ENCODE data around the gene IGF1R.
A peak's percentile ranks its signal among the peaks of the same experiment; 100 is the strongest.

Gene IGF1R

GRCh38 chr15:98916826-98917225 is 268.5 kb downstream of the IGF1R start:
- Mint-ChIP-seq H3K4me1 (ENCODE audit: low read depth) (peaks cover 26% of the 10 kb centered on the region), H3K36me3 (ENCODE audit: low read depth) (peaks cover 88% of the 10 kb centered on the region), H3K4me3 (no peak overlapping the region), H3K9me3 (no peaks in the 10 kb centered on the region), H3K27me3 (no peaks in the 10 kb centered on the region), H3K27ac (no peak overlapping the region)
- no peak for DNase-seq

GRCh38 chr15:98917417-98917816 is 269.1 kb downstream of the IGF1R start:
- Mint-ChIP-seq H3K9me3 (no peaks in the 10 kb centered on the region), H3K36me3 (ENCODE audit: low read depth) (peaks cover 88% of the 10 kb centered on the region), H3K27ac (no peak overlapping the region), H3K4me1 (ENCODE audit: low read depth) (peaks cover 26% of the 10 kb centered on the region), H3K27me3 (no peaks in the 10 kb centered on the region), H3K4me3 (no peak overlapping the region)
- no peak for DNase-seq

- Mint-ChIP-seq H3K4me3 (no peak overlapping the region), H3K27ac (peak overlapping the region; percentile 44), H3K9me3 (no peaks in the 10 kb centered on the region), H3K36me3 (ENCODE audit: low read depth) (peaks cover 87% of the 10 kb centered on the region), H3K4me1 (ENCODE audit: low read depth) (peaks cover 17% of the 10 kb centered on the region), H3K27me3 (no peaks in the 10 kb centered on the region)
- DNase-seq, result no peak
Measured at GRCh38 chr15:98920091-98920880, 271.9 kb downstream of the IGF1R start.

DNA sequence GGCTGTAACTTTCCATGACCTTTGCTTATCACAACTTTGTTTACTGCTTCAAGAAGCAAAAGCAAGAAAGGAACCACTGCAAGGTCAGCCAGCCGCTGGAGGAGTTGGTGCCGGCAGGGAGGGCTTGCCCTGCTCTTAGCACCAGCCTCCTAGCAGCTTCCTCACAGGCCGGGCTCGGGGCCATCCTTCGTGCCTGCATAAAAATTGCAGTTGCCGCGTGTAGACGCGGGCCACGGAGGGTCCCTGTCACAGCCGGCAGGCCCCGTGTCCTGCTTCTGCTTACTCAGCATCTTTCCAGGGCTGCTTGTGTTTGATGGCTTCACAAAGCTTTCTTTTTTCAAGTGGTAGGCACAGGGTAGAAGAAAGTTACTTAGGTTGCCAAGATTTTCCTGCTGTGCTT is 274.8 kb downstream of the IGF1R start:
- H3K4me1 Mint-ChIP-seq (ENCODE audit: low read depth), result peaks cover 16% of the 10 kb centered on the region
- H3K27me3 Mint-ChIP-seq, result no peaks in the 10 kb centered on the region
- DNase-seq, result no peak
- peaks cover 82% of the 10 kb centered on the region for H3K36me3 Mint-ChIP-seq (ENCODE audit: low read depth)
- H3K27ac Mint-ChIP-seq, result no peak overlapping the region
- no peaks in the 10 kb centered on the region for H3K9me3 Mint-ChIP-seq
- H3K4me3 Mint-ChIP-seq, result no peak overlapping the region

GRCh38 chr15:98923579-98923978 is 275.2 kb downstream of the IGF1R start:
- no peaks in the 10 kb centered on the region for H3K9me3 Mint-ChIP-seq
- H3K27me3 Mint-ChIP-seq, result no peaks in the 10 kb centered on the region
- H3K4me3 Mint-ChIP-seq, result no peak overlapping the region
- H3K4me1 Mint-ChIP-seq (ENCODE audit: low read depth), result peaks cover 16% of the 10 kb centered on the region
- H3K36me3 Mint-ChIP-seq (ENCODE audit: low read depth), result peaks cover 79% of the 10 kb centered on the region
- no peak for DNase-seq
- H3K27ac Mint-ChIP-seq, result no peak overlapping the region

DNA sequence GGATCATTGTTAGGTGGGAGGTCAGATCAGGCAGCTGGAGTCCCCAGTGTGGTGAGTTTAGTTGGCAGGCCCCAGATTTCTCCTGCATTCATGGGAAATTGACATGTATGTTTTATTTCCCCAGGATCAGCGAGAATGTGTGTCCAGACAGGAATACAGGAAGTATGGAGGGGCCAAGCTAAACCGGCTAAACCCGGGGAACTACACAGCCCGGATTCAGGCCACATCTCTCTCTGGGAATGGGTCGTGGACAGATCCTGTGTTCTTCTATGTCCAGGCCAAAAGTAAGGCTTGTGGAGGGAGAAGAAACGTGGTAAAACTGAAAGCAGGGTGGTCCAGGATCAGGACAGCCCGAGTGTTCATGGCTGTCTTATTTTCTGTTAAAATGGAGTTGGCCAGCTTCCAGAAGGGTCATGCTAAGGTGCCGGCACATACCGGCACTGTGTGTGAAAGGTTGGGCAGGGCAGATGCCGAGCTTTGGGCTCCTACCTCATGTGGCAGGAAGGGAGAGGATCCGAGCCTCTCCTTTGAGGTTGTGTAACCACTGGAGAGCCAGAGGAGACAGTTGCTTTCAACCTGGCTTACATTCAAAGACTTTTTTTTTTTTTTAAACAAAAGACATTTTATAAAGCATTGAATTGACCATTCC is 276.2 kb downstream of the IGF1R start:
- Mint-ChIP-seq H3K27ac (no peak overlapping the region), H3K4me1 (ENCODE audit: low read depth) (peaks cover 10% of the 10 kb centered on the region), H3K9me3 (no peaks in the 10 kb centered on the region), H3K27me3 (no peaks in the 10 kb centered on the region), H3K4me3 (no peak overlapping the region), H3K36me3 (ENCODE audit: low read depth) (peaks cover 80% of the 10 kb centered on the region)
- no peak for DNase-seq

- no peak overlapping the region for H3K27ac Mint-ChIP-seq
- no peaks in the 10 kb centered on the region for H3K4me1 Mint-ChIP-seq (ENCODE audit: low read depth)
- H3K27me3 Mint-ChIP-seq, result no peaks in the 10 kb centered on the region
- H3K4me3 Mint-ChIP-seq, result no peak overlapping the region
- no peak for DNase-seq
- H3K36me3 Mint-ChIP-seq (ENCODE audit: low read depth), result peaks cover 81% of the 10 kb centered on the region
- H3K9me3 Mint-ChIP-seq, result no peaks in the 10 kb centered on the region
Measured at GRCh38 chr15:98926236-98926635, 277.9 kb downstream of the IGF1R start.

DNA sequence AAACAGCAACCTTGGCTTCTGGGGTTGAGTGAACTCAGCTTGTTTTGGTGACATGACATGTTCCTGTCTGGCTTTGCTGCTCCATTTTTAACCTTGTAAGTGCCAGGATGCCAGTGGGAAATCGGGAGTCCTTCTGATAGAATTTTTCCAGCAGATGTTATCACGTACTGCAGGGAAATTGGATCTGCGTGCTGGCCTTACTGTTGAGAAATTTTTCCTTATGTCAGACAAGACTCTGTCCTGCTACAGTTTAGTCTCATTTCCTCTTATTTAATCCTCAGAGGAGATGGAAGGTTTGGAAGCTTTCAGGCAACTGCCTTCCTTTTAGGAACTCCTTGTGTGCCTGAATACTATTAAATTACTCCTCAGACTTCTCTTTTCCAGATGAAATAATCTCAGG is 278.7 kb downstream of the IGF1R start:
- H3K27ac Mint-ChIP-seq, result no peak overlapping the region
- peaks cover 81% of the 10 kb centered on the region for H3K36me3 Mint-ChIP-seq (ENCODE audit: low read depth)
- no peak overlapping the region for H3K4me3 Mint-ChIP-seq
- H3K9me3 Mint-ChIP-seq, result no peaks in the 10 kb centered on the region
- no peaks in the 10 kb centered on the region for H3K27me3 Mint-ChIP-seq
- no peaks in the 10 kb centered on the region for H3K4me1 Mint-ChIP-seq (ENCODE audit: low read depth)
- DNase-seq, result no peak

DNA sequence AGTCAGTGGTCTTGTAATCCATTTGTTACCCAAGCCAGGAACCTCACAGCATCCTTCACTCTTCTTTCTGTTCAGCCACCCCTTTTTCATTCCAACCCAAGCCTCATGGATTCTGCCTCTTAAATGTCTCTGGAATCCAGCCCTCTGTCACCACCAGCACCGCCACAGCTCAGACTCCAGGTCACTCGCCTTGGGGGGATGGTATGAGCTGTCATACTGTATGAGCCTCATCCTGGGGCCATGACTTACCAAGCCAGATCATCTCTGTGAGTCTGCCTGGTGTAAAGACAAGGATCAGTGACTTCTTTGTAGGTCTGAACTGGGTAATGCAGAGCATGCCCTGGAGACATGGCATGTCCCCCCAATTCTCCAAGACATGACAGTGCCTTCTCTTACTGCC is 279.7 kb downstream of the IGF1R start:
- H3K27me3 Mint-ChIP-seq, result no peaks in the 10 kb centered on the region
- H3K4me1 Mint-ChIP-seq (ENCODE audit: low read depth), result no peaks in the 10 kb centered on the region
- H3K4me3 Mint-ChIP-seq, result no peak overlapping the region
- DNase-seq, result no peak
- H3K9me3 Mint-ChIP-seq, result no peaks in the 10 kb centered on the region
- H3K36me3 Mint-ChIP-seq (ENCODE audit: low read depth), result peaks cover 79% of the 10 kb centered on the region
- H3K27ac Mint-ChIP-seq, result no peak overlapping the region

GRCh38 chr15:98930576-98930975 is 282.2 kb downstream of the IGF1R start:
- DNase-seq, result no peak
- no peaks in the 10 kb centered on the region for H3K27me3 Mint-ChIP-seq
- peaks cover 76% of the 10 kb centered on the region for H3K36me3 Mint-ChIP-seq (ENCODE audit: low read depth)
- no peaks in the 10 kb centered on the region for H3K4me1 Mint-ChIP-seq (ENCODE audit: low read depth)
- no peaks in the 10 kb centered on the region for H3K9me3 Mint-ChIP-seq
- no peak overlapping the region for H3K4me3 Mint-ChIP-seq
- H3K27ac Mint-ChIP-seq, result no peak overlapping the region

- Mint-ChIP-seq H3K9me3 (no peaks in the 10 kb centered on the region), H3K4me3 (no peak overlapping the region), H3K27ac (no peak overlapping the region), H3K36me3 (ENCODE audit: low read depth) (peaks cover 76% of the 10 kb centered on the region), H3K4me1 (ENCODE audit: low read depth) (no peaks in the 10 kb centered on the region), H3K27me3 (no peaks in the 10 kb centered on the region)
- no peak for DNase-seq
Measured at GRCh38 chr15:98931004-98931403, 282.7 kb downstream of the IGF1R start.

DNA sequence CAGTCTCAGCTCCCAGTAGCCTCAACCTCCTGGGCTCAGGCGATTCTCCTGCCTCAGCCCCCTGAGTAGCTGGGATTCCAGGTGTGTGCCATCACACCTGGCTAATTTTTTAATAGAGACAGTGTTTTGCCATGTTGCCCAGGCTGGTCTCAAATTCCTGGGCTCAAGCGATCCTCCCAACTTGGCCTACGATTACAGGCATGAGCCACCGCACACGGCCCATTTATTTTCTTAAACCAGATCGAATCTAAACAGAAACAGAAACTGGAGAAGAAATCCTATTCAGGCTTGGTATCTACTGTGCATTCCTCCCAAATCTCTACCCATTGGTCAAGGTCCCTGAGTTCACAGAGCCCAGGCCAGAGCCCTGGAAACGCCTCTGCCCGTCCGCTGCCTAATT is 285.1 kb downstream of the IGF1R start:
- no peak for DNase-seq
- H3K4me3 Mint-ChIP-seq, result no peak overlapping the region
- no peaks in the 10 kb centered on the region for H3K9me3 Mint-ChIP-seq
- no peaks in the 10 kb centered on the region for H3K27me3 Mint-ChIP-seq
- H3K27ac Mint-ChIP-seq, result no peak overlapping the region
- H3K36me3 Mint-ChIP-seq (ENCODE audit: low read depth), result peaks cover 85% of the 10 kb centered on the region
- peaks cover 10% of the 10 kb centered on the region for H3K4me1 Mint-ChIP-seq (ENCODE audit: low read depth)

DNA sequence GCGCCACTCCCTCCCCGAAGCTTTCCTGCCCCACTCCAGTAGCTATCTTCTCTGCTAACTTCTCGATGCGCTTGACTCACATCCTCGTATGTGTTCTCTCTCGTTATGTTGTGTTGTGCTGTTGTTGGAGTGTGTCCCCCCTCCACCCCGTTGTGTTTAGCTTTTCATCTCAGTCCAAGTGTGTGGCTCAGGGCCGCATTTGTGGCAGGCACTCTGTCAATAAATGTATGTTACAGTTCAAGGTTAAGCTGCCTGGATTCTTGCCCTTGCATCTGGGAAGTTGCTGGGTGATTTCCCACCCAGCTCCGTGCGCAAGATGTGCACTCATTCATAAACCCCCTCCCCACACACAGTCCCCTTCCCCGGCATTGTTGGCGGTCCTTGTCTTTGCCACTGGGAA is 287.4 kb downstream of the IGF1R start:
- no peaks in the 10 kb centered on the region for H3K27me3 Mint-ChIP-seq
- H3K9me3 Mint-ChIP-seq, result no peaks in the 10 kb centered on the region
- DNase-seq, result peak; percentile 20
- H3K36me3 Mint-ChIP-seq (ENCODE audit: low read depth), result peaks cover 89% of the 10 kb centered on the region
- H3K27ac Mint-ChIP-seq, result no peak overlapping the region
- no peak overlapping the region for H3K4me3 Mint-ChIP-seq
- peaks cover 10% of the 10 kb centered on the region for H3K4me1 Mint-ChIP-seq (ENCODE audit: low read depth)

DNA sequence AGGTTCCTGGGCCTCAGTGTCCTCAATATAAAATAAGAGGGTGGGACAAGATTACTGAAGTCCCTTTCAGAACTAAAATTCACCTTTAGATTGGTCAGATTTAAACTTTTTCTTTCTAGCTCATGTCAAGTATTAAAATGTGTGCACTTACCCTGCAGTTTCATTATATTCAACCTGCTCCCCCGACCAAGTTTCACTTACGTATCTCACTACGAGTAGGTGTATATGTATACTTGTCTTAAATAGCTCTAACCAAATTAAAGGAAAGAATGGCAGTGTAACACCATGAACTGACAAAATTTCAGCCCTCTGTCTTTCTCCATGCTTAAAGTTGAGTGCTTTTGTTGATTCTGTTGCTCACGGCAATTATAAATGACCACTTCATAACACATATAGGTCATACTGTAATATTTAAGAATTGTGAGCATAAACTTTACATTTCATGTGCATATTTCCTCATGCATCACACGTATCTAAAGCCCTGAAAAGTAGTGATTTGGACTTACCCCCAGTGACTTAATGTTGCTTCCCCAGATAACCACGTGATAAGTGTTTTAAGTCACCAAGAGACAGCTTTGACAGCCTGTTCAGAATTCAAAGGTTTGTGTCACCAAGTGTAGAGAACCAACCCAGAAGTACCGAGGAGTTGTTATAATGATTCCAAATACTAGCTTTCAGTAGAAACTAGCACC is 289.2 kb downstream of the IGF1R start:
- no peak overlapping the region for H3K4me3 Mint-ChIP-seq

GRCh38 chr15:98938105-98938417 is 289.7 kb downstream of the IGF1R start:
- Mint-ChIP-seq H3K4me1 (ENCODE audit: low read depth) (peaks cover 10% of the 10 kb centered on the region), H3K4me3 (no peak overlapping the region), H3K27me3 (no peaks in the 10 kb centered on the region)

More for the DNA sequence above, 289.2 kb downstream of the IGF1R start:
- Mint-ChIP-seq H3K27me3 (no peaks in the 10 kb centered on the region), H3K9me3 (no peaks in the 10 kb centered on the region), H3K4me1 (ENCODE audit: low read depth) (peaks cover 10% of the 10 kb centered on the region), H3K36me3 (ENCODE audit: low read depth) (peaks cover 91% of the 10 kb centered on the region), H3K27ac (peak overlapping the region; percentile 20)
- DNase-seq, result no peak

More at GRCh38 chr15:98938105-98938417, 289.7 kb downstream of the IGF1R start:
- Mint-ChIP-seq H3K36me3 (ENCODE audit: low read depth) (peaks cover 92% of the 10 kb centered on the region), H3K27ac (no peak overlapping the region), H3K9me3 (no peaks in the 10 kb centered on the region)
- no peak for DNase-seq

All from activated T-cell treated with anti-CD3 and anti-CD28 coated beads, Interleukin-2, amount 50 U/mL, for 24 hours (primary cell).